HG03045 (cell line): ENCODE results near the gene NELFE.
"Not testable (repeated sequence)": the region's sequence is repeated elsewhere in the genome, so short reads cannot be mapped to it uniquely, and the experiment has no call there.

Experiments
- ATAC-seq: cut with Tn5 transposase; IDR thresholded peaks from one replicate; pipeline ENCODE4 v1.9.1; 2021; ENCODE audit warnings: mild to moderate bottlenecking, moderate library complexity; ENCODE audit not compliant: unreplicated experiment

NELFE gene

GRCh38 chr6:31920811-31921210 is 38.0 kb downstream of the NELFE start:
- ATAC-seq = no peak

GRCh38 chr6:31919624-31920303 is 39.0 kb downstream of the NELFE start:
- ATAC-seq = no peak

GRCh38 chr6:31918069-31918720 is 40.6 kb downstream of the NELFE start:
- no peak for ATAC-seq

GRCh38 chr6:31915756-31916155 is 43.0 kb downstream of the NELFE start:
- ATAC-seq = no peak

- ATAC-seq = no peak
These were observed 43.4 kb downstream of the NELFE start for GRCh38 chr6:31915351-31915750.

GRCh38 chr6:31911826-31912585 is 46.8 kb downstream of the NELFE start:
- no peak for ATAC-seq

GRCh38 chr6:31909298-31909697 is 49.5 kb downstream of the NELFE start:
- not testable (repeated sequence) for ATAC-seq

- peak; percentile 69 for ATAC-seq
These were observed 50.0 kb downstream of the NELFE start for GRCh38 chr6:31908791-31909190.

- not testable (repeated sequence) for ATAC-seq
These were observed 50.5 kb downstream of the NELFE start for GRCh38 chr6:31908255-31908654.

- no peak for ATAC-seq
These were observed 51.5 kb downstream of the NELFE start for GRCh38 chr6:31907158-31907813.

- not testable (repeated sequence) for ATAC-seq
These were observed 52.0 kb downstream of the NELFE start for GRCh38 chr6:31906727-31907126.

- no peak for ATAC-seq
These were observed 52.6 kb downstream of the NELFE start for GRCh38 chr6:31906122-31906521.

GRCh38 chr6:31905041-31905440 is 53.7 kb downstream of the NELFE start:
- ATAC-seq = no peak

- no peak for ATAC-seq
These were observed 54.8 kb downstream of the NELFE start for GRCh38 chr6:31903957-31904356.
